GM12878 (cell line): Measurements from ENCODE around the gene LACTBL1. TPM values are rescaled to one million over a fixed set of nuclear protein-coding genes. Genes with fewer than 3 reads are reported as not detected.

Experiments used
- ATAC-seq: fragments of 200-7000 bp; cut with Tn5 transposase; 3 replicates; pipeline ENCODE4 v1.9.1; 2020; ENCODE audit warnings: mild to moderate bottlenecking, moderate library complexity
- BruUV-seq: library from RNA; stranded (reverse); fragments of 400-500 nt; replicated peaks from 2 replicates; lab custom pipeline; 2021; lab: Mats Ljungman, UMichigan
- CTCF ChIA-PET: fragments of 300-600 bp; sonication (Branson Sonifier 250); formaldehyde crosslinking; extraction: SDS; loops from one replicate; lab custom pipeline; 2021; ENCODE audit warnings: inconsistent platforms; lab: Yijun Ruan, JAX
- POLR2A ChIA-PET: fragments of 350-600 bp; formaldehyde crosslinking; extraction: SDS; loops from one replicate; lab custom pipeline; 2021; ENCODE audit warnings: inconsistent platforms; lab: Charles Lee
- RAD21 ChIA-PET: fragments of 300-600 bp; sonication (Branson Sonifier 250); formaldehyde crosslinking; loops from one replicate; lab custom pipeline; 2023; ENCODE audit warnings: antibody characterized with exemption; ENCODE audit not compliant: unreplicated experiment; lab: Charles Lee
- SMC1A ChIA-PET: fragments of 300-600 bp; sonication (Branson Sonifier 250); formaldehyde crosslinking; loops from one replicate; lab custom pipeline; 2023; ENCODE audit not compliant: unreplicated experiment, uncharacterized antibody; lab: Charles Lee
- DNase-seq: peaks from one replicate; pipeline ENCODE4 v3.0.0-alpha.2; 2011; ENCODE audit warnings: low read depth, low spot score
- FAIRE-seq: peaks from 3 replicates; lab custom pipeline; 2011; peaks lifted over from hg19 to GRCh38; lab: Jason Lieb, UNC
- H2AFZ ChIP-seq: 2 replicates; pipeline ENCODE4 v1.6.0; 2011; ENCODE audit warnings: low read depth, low read length, control low read depth; ENCODE audit not compliant: control insufficient read depth
- H3K27ac ChIP-seq: 2 replicates; pipeline ENCODE4 v1.5.1; 2011; ENCODE audit warnings: control low read depth; ENCODE audit not compliant: control insufficient read depth, insufficient read depth
- H3K27me3 ChIP-seq, 2 experiments: replicated peaks in 1 of 2; 2 replicates each; pipeline versions ENCODE4 v1.6.0 to v1.6.1; 2011; ENCODE audit warnings: low read length in 1 of 2; ENCODE audit not compliant: control insufficient read depth in 2 of 2, insufficient read depth in 2 of 2
- H3K36me3 ChIP-seq, 2 experiments: 2 replicates each; pipeline ENCODE4 v1.5.1; 2011; ENCODE audit warnings: low read length in 1 of 2; ENCODE audit not compliant: control insufficient read depth in 2 of 2, insufficient read depth in 2 of 2
- H3K4me1 ChIP-seq: 2 replicates; pipeline ENCODE4 v1.6.1; 2011; ENCODE audit warnings: mild to moderate bottlenecking, low read length, moderate library complexity, mixed read lengths; ENCODE audit not compliant: control insufficient read depth, insufficient read depth
- H3K4me2 ChIP-seq: 2 replicates; pipeline ENCODE4 v1.6.0; 2011; ENCODE audit warnings: control low read depth; ENCODE audit not compliant: control insufficient read depth, insufficient read depth
- H3K4me3 ChIP-seq: fragments of 200-600 bp; sonication (generic); 2 replicates; pipeline ENCODE4 v1.5.1; 2016
- H3K79me2 ChIP-seq: 2 replicates; pipeline ENCODE4 v1.6.0; 2011; ENCODE audit warnings: low read length; ENCODE audit not compliant: control insufficient read depth, insufficient read depth
- H3K9ac ChIP-seq: 2 replicates; pipeline ENCODE4 v1.8.0; 2011; ENCODE audit warnings: low read length, control low read depth, mixed read lengths; ENCODE audit not compliant: control insufficient read depth, insufficient read depth
- H3K9me3 ChIP-seq: replicated peaks from 3 replicates; pipeline ENCODE4 v1.5.1; 2011; ENCODE audit warnings: mild to moderate bottlenecking, low read length; ENCODE audit not compliant: control insufficient read depth, insufficient read depth
- H4K20me1 ChIP-seq: 2 replicates; pipeline ENCODE4 v1.6.0; 2011; ENCODE audit not compliant: control insufficient read depth, insufficient read depth
- EZH2 ChIP-seq: IDR thresholded peaks from 2 replicates; pipeline ENCODE4 v1.6.1; 2012; ENCODE audit warnings: low read depth, mild to moderate bottlenecking, control low read depth, inconsistent platforms, low read length, borderline replicate concordance; ENCODE audit not compliant: control insufficient read depth
- HDAC6 ChIP-seq: fragments of 200-600 bp; sonication (generic); IDR thresholded peaks from one replicate; pipeline ENCODE4 v1.8.0; 2017; ENCODE audit warnings: antibody characterized with exemption; ENCODE audit not compliant: unreplicated experiment
- NFIC ChIP-seq: IDR thresholded peaks from 2 replicates; pipeline ENCODE4 v1.6.1; 2012; ENCODE audit warnings: low read depth, mild to moderate bottlenecking, inconsistent platforms, low read length, moderate library complexity
- NRF1 ChIP-seq: conservative IDR thresholded peaks from 2 replicates; pipeline ENCODE4 v1.6.1; 2011; ENCODE audit warnings: mild to moderate bottlenecking, low read depth, low read length, improper control_type of control experiment
- RB1 ChIP-seq: fragments of 450-650 bp; formaldehyde crosslinking; IDR thresholded peaks from 2 replicates; pipeline ENCODE4 v1.6.1; 2017; ENCODE audit warnings: mild to moderate bottlenecking, borderline replicate concordance
- TCF3 ChIP-seq: IDR thresholded peaks from 2 replicates; pipeline ENCODE4 v1.6.1; 2012; ENCODE audit warnings: low read depth, mild to moderate bottlenecking, low read length, borderline replicate concordance; ENCODE audit not compliant: insufficient read depth
- ZNF622 ChIP-seq: fragments of 450-650 bp; IDR thresholded peaks from 2 replicates; pipeline ENCODE4 v1.6.1; 2017; ENCODE audit warnings: mild to moderate bottlenecking, inconsistent platforms
- WGBS: methylation state at CpG from one replicate; pipeline ENCODE4 v1.1.6; 2016; ENCODE audit warnings: low lambda C conversion rate; ENCODE audit not compliant: insufficient replicate concordance, insufficient coverage; ENCODE audit errors: missing lambda C conversion rate; 5-methylcytosine and 5-hydroxymethylcytosine counted together
- in situ Hi-C: fragments of 300-500 bp; cut with MboI; formaldehyde crosslinking; loops from 9 replicates; pipeline ENCODE4 v1.14.3; 2018; ENCODE audit warnings: mixed read lengths
- intact Hi-C: fragments of 100-400 bp; cut with micrococcal nuclease; formaldehyde crosslinking; loops from one replicate; pipeline ENCODE4 v1.14.2; 2022; ENCODE audit not compliant: unreplicated experiment
- polyA plus RNA-seq, 11 experiments: library from polyadenylated mRNA; depleted of rRNA in 4 of 11; unstranded in 6 of 11; stranded (reverse) in 5 of 11; fragments of >200 nt; fragmentation: Nextera tagmentation in 4 of 11; fragmentation: Illumina TruSeq in 1 of 11; extraction: Ambion mirVana in 4 of 11; extraction: Trizol in 1 of 11; gene quantifications; 1 replicate in 1 of 11; 2 replicates in 10 of 11; pipeline versions ENCODE4 v1.2.1 to v1.2.3, GENCODE V29; 2011 to 2016; ENCODE audit warnings: inconsistent platforms in 2 of 11, missing spikeins in 2 of 11, low read depth in 1 of 11
- total RNA-seq, 4 experiments: library from RNA; depleted of rRNA in 3 of 4; stranded (reverse); fragments of >200 nt in 3 of 4; fragmentation: Illumina TruSeq in 1 of 4; extraction: Trizol in 1 of 4; gene quantifications; 2 replicates each; pipeline versions ENCODE4 v1.2.1 to v1.2.3, GENCODE V29; 2013 to 2021
- TF ChIP-seq, protein P1 (sequence below): fragments of 450-650 bp; IDR thresholded peaks from 2 replicates; pipeline ENCODE4 v1.6.1; 2017; ENCODE audit warnings: mild to moderate bottlenecking, moderate library complexity
- TF ChIP-seq, protein P2 (sequence below): fragments of 450-650 bp; IDR thresholded peaks from 2 replicates; pipeline ENCODE4 v1.6.1; 2017; ENCODE audit warnings: antibody characterized with exemption, mild to moderate bottlenecking, moderate library complexity

LACTBL1 gene
- total and polyA plus RNA-seq, 10 of the 15 experiments (the other 5 are each of a cell fraction or from before 2014, with no cell fraction given) = 0.08 TPM; not detected in 9

DNA sequence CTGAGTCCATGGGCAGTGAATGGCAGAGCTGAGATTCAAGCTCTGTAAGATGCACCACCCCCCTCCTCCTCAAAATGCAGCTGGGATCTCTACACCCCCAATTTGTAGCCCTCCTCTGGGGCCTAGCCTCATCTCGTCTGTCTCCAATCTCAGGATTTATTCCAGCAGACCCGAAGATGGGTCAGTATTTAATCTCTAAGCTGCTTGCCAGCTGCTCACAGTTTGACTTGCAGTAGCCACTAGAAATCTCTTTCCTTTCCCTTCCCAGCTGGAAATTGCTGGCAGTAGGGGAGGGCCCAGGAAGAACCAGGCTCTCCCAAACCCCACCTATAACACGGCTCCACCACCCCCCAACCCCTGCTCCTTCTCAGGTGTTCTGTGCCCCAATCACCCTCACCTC is 1.5 kb downstream of the LACTBL1 start:
- ATAC-seq = no peak
- Histone ChIP-seq H3K36me3 (no peaks in the 10 kb centered on the region), H3K4me3 (no peak overlapping the region), H3K4me2 (no peak overlapping the region), H2AFZ (no peak overlapping the region), H3K9ac (no peak overlapping the region), H3K27me3 (peaks cover 0 to 5% of the 10 kb centered on the region in 2 experiments; a peak in 3 of 4 replicates), H3K79me2 (no peaks in the 10 kb centered on the region), H4K20me1 (no peaks in the 10 kb centered on the region), H3K27ac (no peak overlapping the region), H3K9me3 (no peaks in the 10 kb centered on the region; the same call in 2 of the 3 replicates), H3K4me1 (no peaks in the 10 kb centered on the region)
- 4% methylated on average over 3 of the region's 3 CpGs for WGBS
- in situ Hi-C loops (no loop called here), intact Hi-C loops (no loop called here)
- TF ChIP-seq NFIC (no peak), HDAC6 (no peak), RB1 (no peak), ZNF622 (no peak), TCF3 (no peak), NRF1 (no peak), EZH2 (no peak)
- TF ChIP-seq, protein P1, sequence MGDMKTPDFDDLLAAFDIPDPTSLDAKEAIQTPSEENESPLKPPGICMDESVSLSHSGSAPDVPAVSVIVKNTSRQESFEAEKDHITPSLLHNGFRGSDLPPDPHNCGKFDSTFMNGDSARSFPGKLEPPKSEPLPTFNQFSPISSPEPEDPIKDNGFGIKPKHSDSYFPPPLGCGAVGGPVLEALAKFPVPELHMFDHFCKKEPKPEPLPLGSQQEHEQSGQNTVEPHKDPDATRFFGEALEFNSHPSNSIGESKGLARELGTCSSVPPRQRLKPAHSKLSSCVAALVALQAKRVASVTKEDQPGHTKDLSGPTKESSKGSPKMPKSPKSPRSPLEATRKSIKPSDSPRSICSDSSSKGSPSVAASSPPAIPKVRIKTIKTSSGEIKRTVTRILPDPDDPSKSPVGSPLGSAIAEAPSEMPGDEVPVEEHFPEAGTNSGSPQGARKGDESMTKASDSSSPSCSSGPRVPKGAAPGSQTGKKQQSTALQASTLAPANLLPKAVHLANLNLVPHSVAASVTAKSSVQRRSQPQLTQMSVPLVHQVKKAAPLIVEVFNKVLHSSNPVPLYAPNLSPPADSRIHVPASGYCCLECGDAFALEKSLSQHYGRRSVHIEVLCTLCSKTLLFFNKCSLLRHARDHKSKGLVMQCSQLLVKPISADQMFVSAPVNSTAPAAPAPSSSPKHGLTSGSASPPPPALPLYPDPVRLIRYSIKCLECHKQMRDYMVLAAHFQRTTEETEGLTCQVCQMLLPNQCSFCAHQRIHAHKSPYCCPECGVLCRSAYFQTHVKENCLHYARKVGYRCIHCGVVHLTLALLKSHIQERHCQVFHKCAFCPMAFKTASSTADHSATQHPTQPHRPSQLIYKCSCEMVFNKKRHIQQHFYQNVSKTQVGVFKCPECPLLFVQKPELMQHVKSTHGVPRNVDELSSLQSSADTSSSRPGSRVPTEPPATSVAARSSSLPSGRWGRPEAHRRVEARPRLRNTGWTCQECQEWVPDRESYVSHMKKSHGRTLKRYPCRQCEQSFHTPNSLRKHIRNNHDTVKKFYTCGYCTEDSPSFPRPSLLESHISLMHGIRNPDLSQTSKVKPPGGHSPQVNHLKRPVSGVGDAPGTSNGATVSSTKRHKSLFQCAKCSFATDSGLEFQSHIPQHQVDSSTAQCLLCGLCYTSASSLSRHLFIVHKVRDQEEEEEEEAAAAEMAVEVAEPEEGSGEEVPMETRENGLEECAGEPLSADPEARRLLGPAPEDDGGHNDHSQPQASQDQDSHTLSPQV = no peak
- TF ChIP-seq, protein P2, sequence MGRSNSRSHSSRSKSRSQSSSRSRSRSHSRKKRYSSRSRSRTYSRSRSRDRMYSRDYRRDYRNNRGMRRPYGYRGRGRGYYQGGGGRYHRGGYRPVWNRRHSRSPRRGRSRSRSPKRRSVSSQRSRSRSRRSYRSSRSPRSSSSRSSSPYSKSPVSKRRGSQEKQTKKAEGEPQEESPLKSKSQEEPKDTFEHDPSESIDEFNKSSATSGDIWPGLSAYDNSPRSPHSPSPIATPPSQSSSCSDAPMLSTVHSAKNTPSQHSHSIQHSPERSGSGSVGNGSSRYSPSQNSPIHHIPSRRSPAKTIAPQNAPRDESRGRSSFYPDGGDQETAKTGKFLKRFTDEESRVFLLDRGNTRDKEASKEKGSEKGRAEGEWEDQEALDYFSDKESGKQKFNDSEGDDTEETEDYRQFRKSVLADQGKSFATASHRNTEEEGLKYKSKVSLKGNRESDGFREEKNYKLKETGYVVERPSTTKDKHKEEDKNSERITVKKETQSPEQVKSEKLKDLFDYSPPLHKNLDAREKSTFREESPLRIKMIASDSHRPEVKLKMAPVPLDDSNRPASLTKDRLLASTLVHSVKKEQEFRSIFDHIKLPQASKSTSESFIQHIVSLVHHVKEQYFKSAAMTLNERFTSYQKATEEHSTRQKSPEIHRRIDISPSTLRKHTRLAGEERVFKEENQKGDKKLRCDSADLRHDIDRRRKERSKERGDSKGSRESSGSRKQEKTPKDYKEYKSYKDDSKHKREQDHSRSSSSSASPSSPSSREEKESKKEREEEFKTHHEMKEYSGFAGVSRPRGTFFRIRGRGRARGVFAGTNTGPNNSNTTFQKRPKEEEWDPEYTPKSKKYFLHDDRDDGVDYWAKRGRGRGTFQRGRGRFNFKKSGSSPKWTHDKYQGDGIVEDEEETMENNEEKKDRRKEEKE = no peak
- POLR2A ChIA-PET = interaction anchor here (0.6 kb wide), 1 partner anchor 270 kb away, joined by 3 read pairs; no protein-coding TSS in a partner anchor
- no TSS peak for BruUV-seq
- SMC1A ChIA-PET = interaction anchor here (2.7 kb wide), 1 partner anchor 213 kb away, joined by 13 read pairs; no protein-coding TSS in a partner anchor
- DNase-seq = no peak
- RAD21 ChIA-PET = no interaction called here
- CTCF ChIA-PET = interaction anchor here (15.3 kb wide), 1 partner anchor 214 kb away, joined by 114 read pairs; no protein-coding TSS in a partner anchor
- no peak for FAIRE-seq
